Measurements from ENCODE around the gene ADAMTS5. TPM values are rescaled to one million over a fixed set of nuclear protein-coding genes. Genes with fewer than 3 reads are reported as not detected.

Gene ADAMTS5
- polyA plus RNA-seq, 3 donors: 0.86 to 1.1 (median 1.0) TPM

- H3K4me3 ChIP-seq (replicated peaks in 1 of 3; ENCODE audit: low read depth in 2 of 3, low read length in 3 of 3): no peak overlapping the region
- H3K27ac ChIP-seq (ENCODE audit: low read depth in 1 of 2, low read length in 2 of 2): no peak overlapping the region
- no peaks in the 10 kb centered on the region for H3K79me2 ChIP-seq (ENCODE audit: insufficient read depth, low read length)
- Mint-ChIP-seq H3K4me1 (peaks cover 36% of the 10 kb centered on the region), H3K9me3 (peaks cover 0 to 2% (median 0%) of the 10 kb centered on the region in 7 donors), H3K27me3 (ENCODE audit: low read depth in 3 of 3) (peaks cover 5 to 10% (median 8%) of the 10 kb centered on the region in 3 donors), H3K27ac (no peak overlapping the region), H3K36me3 (peaks cover 9 to 11% of the 10 kb centered on the region in 2 donors), H3K4me3 (no peak overlapping the region)
- TF ChIP-seq, protein P1, sequence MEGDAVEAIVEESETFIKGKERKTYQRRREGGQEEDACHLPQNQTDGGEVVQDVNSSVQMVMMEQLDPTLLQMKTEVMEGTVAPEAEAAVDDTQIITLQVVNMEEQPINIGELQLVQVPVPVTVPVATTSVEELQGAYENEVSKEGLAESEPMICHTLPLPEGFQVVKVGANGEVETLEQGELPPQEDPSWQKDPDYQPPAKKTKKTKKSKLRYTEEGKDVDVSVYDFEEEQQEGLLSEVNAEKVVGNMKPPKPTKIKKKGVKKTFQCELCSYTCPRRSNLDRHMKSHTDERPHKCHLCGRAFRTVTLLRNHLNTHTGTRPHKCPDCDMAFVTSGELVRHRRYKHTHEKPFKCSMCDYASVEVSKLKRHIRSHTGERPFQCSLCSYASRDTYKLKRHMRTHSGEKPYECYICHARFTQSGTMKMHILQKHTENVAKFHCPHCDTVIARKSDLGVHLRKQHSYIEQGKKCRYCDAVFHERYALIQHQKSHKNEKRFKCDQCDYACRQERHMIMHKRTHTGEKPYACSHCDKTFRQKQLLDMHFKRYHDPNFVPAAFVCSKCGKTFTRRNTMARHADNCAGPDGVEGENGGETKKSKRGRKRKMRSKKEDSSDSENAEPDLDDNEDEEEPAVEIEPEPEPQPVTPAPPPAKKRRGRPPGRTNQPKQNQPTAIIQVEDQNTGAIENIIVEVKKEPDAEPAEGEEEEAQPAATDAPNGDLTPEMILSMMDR (IDR thresholded peaks at IDR 0.05): no peak
- no CpG with 5 or more reads among the region's 1 CpG for WGBS (ENCODE audit: insufficient coverage)
- no peaks in the 10 kb centered on the region for H3K9me3 ChIP-seq (replicated peaks in 1 of 2; ENCODE audit: control insufficient read depth in 1 of 2, insufficient read depth in 1 of 2, low read length in 2 of 2)
- H3K36me3 ChIP-seq (replicated peaks in 1 of 2; ENCODE audit: control insufficient read depth in 1 of 2, insufficient read depth in 2 of 2, low read length in 2 of 2): no peaks in the 10 kb centered on the region
- DNase-seq: no peak
- peaks cover 38 to 41% of the 10 kb centered on the region in 2 donors for H3K4me1 ChIP-seq (ENCODE audit: control insufficient read depth in 1 of 2, insufficient read depth in 2 of 2, low read length in 2 of 2)
- intact Hi-C loops (cut with micrococcal nuclease): no loop called here
- no peak overlapping the region for H3K4me2 ChIP-seq (replicated peaks; ENCODE audit: extremely low read depth, low read length, poor library complexity, severe bottlenecking)
- peaks cover 0 to 3% of the 10 kb centered on the region in 2 donors for H3K27me3 ChIP-seq (ENCODE audit: control insufficient read depth in 2 of 2, insufficient read depth in 2 of 2, low read length in 2 of 2)
- H4K20me1 ChIP-seq (ENCODE audit: insufficient read depth, low read length): no peaks in the 10 kb centered on the region
- no peak overlapping the region for H2AFZ ChIP-seq (ENCODE audit: insufficient read depth, low read depth, low read length, poor library complexity, severe bottlenecking)
- H3K9ac ChIP-seq (ENCODE audit: insufficient read depth, low read length, poor library complexity, severe bottlenecking): no peak overlapping the region
Observed at GRCh38 chr21:26941421-26941820, 25.5 kb downstream of the ADAMTS5 start.

- TF ChIP-seq, protein P1 (IDR thresholded peaks at IDR 0.05): no peak
- Histone ChIP-seq H3K4me2 (replicated peaks; ENCODE audit: extremely low read depth, low read length, poor library complexity, severe bottlenecking) (no peak overlapping the region), H3K9me3 (replicated peaks in 1 of 2; ENCODE audit: control insufficient read depth in 1 of 2, insufficient read depth in 1 of 2, low read length in 2 of 2) (no peaks in the 10 kb centered on the region), H3K27me3 (ENCODE audit: control insufficient read depth in 2 of 2, insufficient read depth in 2 of 2, low read length in 2 of 2) (peaks cover 3 to 11% of the 10 kb centered on the region in 2 donors), H3K9ac (ENCODE audit: insufficient read depth, low read length, poor library complexity, severe bottlenecking) (no peak overlapping the region), H2AFZ (ENCODE audit: insufficient read depth, low read depth, low read length, poor library complexity, severe bottlenecking) (no peak overlapping the region), H3K4me3 (replicated peaks in 1 of 3; ENCODE audit: low read depth in 2 of 3, low read length in 3 of 3) (no peak overlapping the region), H3K4me1 (ENCODE audit: control insufficient read depth in 1 of 2, insufficient read depth in 2 of 2, low read length in 2 of 2) (peaks cover 20 to 23% of the 10 kb centered on the region in 2 donors), H4K20me1 (ENCODE audit: insufficient read depth, low read length) (no peaks in the 10 kb centered on the region), H3K79me2 (ENCODE audit: insufficient read depth, low read length) (no peaks in the 10 kb centered on the region), H3K36me3 (replicated peaks in 1 of 2; ENCODE audit: control insufficient read depth in 1 of 2, insufficient read depth in 2 of 2, low read length in 2 of 2) (no peaks in the 10 kb centered on the region), H3K27ac (ENCODE audit: low read depth in 1 of 2, low read length in 2 of 2) (no peak overlapping the region)
- Mint-ChIP-seq H3K36me3 (peaks cover 9 to 11% of the 10 kb centered on the region in 2 donors), H3K4me1 (peaks cover 19% of the 10 kb centered on the region), H3K27me3 (ENCODE audit: low read depth in 3 of 3) (peaks cover 7 to 11% (median 9%) of the 10 kb centered on the region in 3 donors), H3K9me3 (peaks cover 0 to 2% (median 0%) of the 10 kb centered on the region in 7 donors), H3K27ac (no peak overlapping the region), H3K4me3 (no peak overlapping the region)
- DNase-seq: no peak
- 80% methylated on average over 1 of the region's 2 CpGs for WGBS (ENCODE audit: insufficient coverage)
- intact Hi-C loops (cut with micrococcal nuclease): no loop called here
Observed at GRCh38 chr21:26939601-26940111, 27.2 kb downstream of the ADAMTS5 start.
